ENCODE measurements around the gene SPDYE4. TPM values are rescaled to one million over a fixed set of nuclear protein-coding genes. Genes with fewer than 3 reads are reported as not detected.

Gene SPDYE4
- polyA plus RNA-seq, 1 of the 3 experiments (the other 2 are of a cell fraction) = not detected

DNA sequence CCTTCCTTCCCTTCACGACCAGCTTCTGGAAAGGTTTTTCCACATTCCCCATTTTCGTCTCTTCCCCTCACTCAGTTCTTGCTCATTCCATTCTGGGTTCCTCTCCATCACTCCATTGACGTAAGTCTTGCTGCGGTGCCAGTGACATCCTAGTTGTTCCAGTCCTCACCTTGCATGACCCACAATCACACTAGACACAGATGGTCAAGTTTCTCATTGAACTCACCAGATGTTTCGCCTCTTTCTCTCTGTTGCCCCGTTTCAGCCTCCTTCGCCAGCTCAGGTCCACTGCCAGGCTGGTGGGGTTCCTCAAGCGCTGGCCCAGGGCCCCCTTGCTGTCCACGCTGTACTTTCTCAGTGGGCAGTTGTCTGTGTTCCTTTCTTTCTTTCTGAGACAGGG lies 57.1 kb downstream of the SPDYE4 start (continued):
- TF ChIP-seq, protein P1, sequence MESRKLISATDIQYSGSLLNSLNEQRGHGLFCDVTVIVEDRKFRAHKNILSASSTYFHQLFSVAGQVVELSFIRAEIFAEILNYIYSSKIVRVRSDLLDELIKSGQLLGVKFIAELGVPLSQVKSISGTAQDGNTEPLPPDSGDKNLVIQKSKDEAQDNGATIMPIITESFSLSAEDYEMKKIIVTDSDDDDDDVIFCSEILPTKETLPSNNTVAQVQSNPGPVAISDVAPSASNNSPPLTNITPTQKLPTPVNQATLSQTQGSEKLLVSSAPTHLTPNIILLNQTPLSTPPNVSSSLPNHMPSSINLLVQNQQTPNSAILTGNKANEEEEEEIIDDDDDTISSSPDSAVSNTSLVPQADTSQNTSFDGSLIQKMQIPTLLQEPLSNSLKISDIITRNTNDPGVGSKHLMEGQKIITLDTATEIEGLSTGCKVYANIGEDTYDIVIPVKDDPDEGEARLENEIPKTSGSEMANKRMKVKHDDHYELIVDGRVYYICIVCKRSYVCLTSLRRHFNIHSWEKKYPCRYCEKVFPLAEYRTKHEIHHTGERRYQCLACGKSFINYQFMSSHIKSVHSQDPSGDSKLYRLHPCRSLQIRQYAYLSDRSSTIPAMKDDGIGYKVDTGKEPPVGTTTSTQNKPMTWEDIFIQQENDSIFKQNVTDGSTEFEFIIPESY (IDR thresholded peaks at IDR 0.05; ENCODE audit: borderline replicate concordance, low read depth) = no peak
- TF ChIP-seq, protein P2, sequence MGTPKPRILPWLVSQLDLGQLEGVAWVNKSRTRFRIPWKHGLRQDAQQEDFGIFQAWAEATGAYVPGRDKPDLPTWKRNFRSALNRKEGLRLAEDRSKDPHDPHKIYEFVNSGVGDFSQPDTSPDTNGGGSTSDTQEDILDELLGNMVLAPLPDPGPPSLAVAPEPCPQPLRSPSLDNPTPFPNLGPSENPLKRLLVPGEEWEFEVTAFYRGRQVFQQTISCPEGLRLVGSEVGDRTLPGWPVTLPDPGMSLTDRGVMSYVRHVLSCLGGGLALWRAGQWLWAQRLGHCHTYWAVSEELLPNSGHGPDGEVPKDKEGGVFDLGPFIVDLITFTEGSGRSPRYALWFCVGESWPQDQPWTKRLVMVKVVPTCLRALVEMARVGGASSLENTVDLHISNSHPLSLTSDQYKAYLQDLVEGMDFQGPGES (IDR thresholded peaks at IDR 0.05; ENCODE audit: low read depth, low read length) = no peak
- TF ChIP-seq TAF1 (IDR thresholded peaks at IDR 0.05; ENCODE audit: borderline replicate concordance, low read depth, low read length) = no peak

Other genes with a start within 250 kb of the SPDYE4 start
- gene MYH10, start 127.8 kb downstream of the SPDYE4 start, polyA plus RNA-seq (2012; rRNA removed) = 58.3 and 64.2 TPM in 2 replicates
- gene CCDC42, start 13.7 kb downstream of the SPDYE4 start, polyA plus RNA-seq (2012; rRNA removed) = not detected in 2 replicates
- gene MFSD6L, start 40.8 kb upstream of the SPDYE4 start, polyA plus RNA-seq (2012; rRNA removed) = not detected in 2 replicates
- 0.03 and 0.06 TPM in 2 replicates for gene PIK3R6, start 109.1 kb upstream of the SPDYE4 start, polyA plus RNA-seq (2012; rRNA removed)
- gene PIK3R5, start 207.2 kb upstream of the SPDYE4 start, polyA plus RNA-seq (2012; rRNA removed) = not detected in 2 replicates